ENCODE measurements around the gene MRPS11.
"Not testable (repeated sequence)": the region's sequence is repeated elsewhere in the genome, so short reads cannot be mapped to it uniquely, and the experiment has no call there.

The MRPS11 gene

GRCh38 chr15:88509964-88510363, 42.5 kb downstream of the MRPS11 start:
- Histone ChIP-seq H3K9me3 (ENCODE audit: low read depth, low read length) (no peaks in the 10 kb centered on the region), H3K9ac (ENCODE audit: insufficient read length) (no peak overlapping the region), H3K36me3 (ENCODE audit: insufficient read depth, low read length) (peaks cover 7% of the 10 kb centered on the region; the same call in 1 of the 2 replicates), H3K4me3 (no peak overlapping the region), H3K27ac (no peak overlapping the region)
- DNase-seq (ENCODE audit: low read depth, low spot score) = no peak
- TF ChIP-seq EZH2 (IDR thresholded peaks at IDR 0.05) (no peak), POLR2AphosphoS5 (IDR thresholded peaks at IDR 0.05; ENCODE audit: borderline replicate concordance, low read depth, low read length) (no peak), FOXP2 (optimal IDR thresholded peaks at IDR 0.05; ENCODE audit: control extremely low read depth, extremely low read length, insufficient read depth) (no peak)

- Histone ChIP-seq H3K36me3 (ENCODE audit: insufficient read depth, low read length) (peaks cover 7% of the 10 kb centered on the region; the same call in 1 of the 2 replicates), H3K9ac (ENCODE audit: insufficient read length) (no peak overlapping the region), H3K27ac (no peak overlapping the region), H3K9me3 (ENCODE audit: low read depth, low read length) (no peaks in the 10 kb centered on the region), H3K4me3 (no peak overlapping the region)
- TF ChIP-seq POLR2AphosphoS5 (IDR thresholded peaks at IDR 0.05; ENCODE audit: borderline replicate concordance, low read depth, low read length) = no peak
- TF ChIP-seq EZH2 (IDR thresholded peaks at IDR 0.05) = no peak
- TF ChIP-seq FOXP2 (optimal IDR thresholded peaks at IDR 0.05; ENCODE audit: control extremely low read depth, extremely low read length, insufficient read depth) = no peak
- DNase-seq (ENCODE audit: low read depth, low spot score) = no peak
Observed at GRCh38 chr15:88511161-88511560, 43.7 kb downstream of the MRPS11 start.

GRCh38 chr15:88512078-88512477, 44.6 kb downstream of the MRPS11 start:
- Histone ChIP-seq H3K9me3 (ENCODE audit: low read depth, low read length) (no peaks in the 10 kb centered on the region), H3K9ac (ENCODE audit: insufficient read length) (no peak overlapping the region), H3K36me3 (ENCODE audit: insufficient read depth, low read length) (peaks cover 7% of the 10 kb centered on the region; the same call in 1 of the 2 replicates), H3K4me3 (no peak overlapping the region), H3K27ac (no peak overlapping the region)
- DNase-seq (ENCODE audit: low read depth, low spot score) = no peak
- TF ChIP-seq POLR2AphosphoS5 (IDR thresholded peaks at IDR 0.05; ENCODE audit: borderline replicate concordance, low read depth, low read length) (no peak), EZH2 (IDR thresholded peaks at IDR 0.05) (no peak), FOXP2 (optimal IDR thresholded peaks at IDR 0.05; ENCODE audit: control extremely low read depth, extremely low read length, insufficient read depth) (no peak)

GRCh38 chr15:88512601-88513000, 45.1 kb downstream of the MRPS11 start:
- H3K36me3 ChIP-seq (ENCODE audit: insufficient read depth, low read length) = peaks cover 7% of the 10 kb centered on the region; the same call in 1 of the 2 replicates
- TF ChIP-seq EZH2 (IDR thresholded peaks at IDR 0.05) = no peak
- TF ChIP-seq FOXP2 (optimal IDR thresholded peaks at IDR 0.05; ENCODE audit: control extremely low read depth, extremely low read length, insufficient read depth) = no peak
- TF ChIP-seq POLR2AphosphoS5 (IDR thresholded peaks at IDR 0.05; ENCODE audit: borderline replicate concordance, low read depth, low read length) = no peak
- H3K4me3 ChIP-seq = no peak overlapping the region
- H3K27ac ChIP-seq = no peak overlapping the region
- no peak for DNase-seq (ENCODE audit: low read depth, low spot score)
- H3K9me3 ChIP-seq (ENCODE audit: low read depth, low read length) = no peaks in the 10 kb centered on the region
- no peak overlapping the region for H3K9ac ChIP-seq (ENCODE audit: insufficient read length)

- Histone ChIP-seq H3K4me3 (no peak overlapping the region), H3K9ac (ENCODE audit: insufficient read length) (no peak overlapping the region), H3K36me3 (ENCODE audit: insufficient read depth, low read length) (peaks cover 7% of the 10 kb centered on the region; the same call in 1 of the 2 replicates), H3K27ac (no peak overlapping the region), H3K9me3 (ENCODE audit: low read depth, low read length) (no peaks in the 10 kb centered on the region)
- DNase-seq (ENCODE audit: low read depth, low spot score) = no peak
- TF ChIP-seq POLR2AphosphoS5 (IDR thresholded peaks at IDR 0.05; ENCODE audit: borderline replicate concordance, low read depth, low read length) (no peak), FOXP2 (optimal IDR thresholded peaks at IDR 0.05; ENCODE audit: control extremely low read depth, extremely low read length, insufficient read depth) (no peak), EZH2 (IDR thresholded peaks at IDR 0.05) (no peak)
Observed at GRCh38 chr15:88513195-88513594, 45.7 kb downstream of the MRPS11 start.

- Histone ChIP-seq H3K4me3 (no peak overlapping the region), H3K27ac (no peak overlapping the region), H3K9me3 (ENCODE audit: low read depth, low read length) (no peaks in the 10 kb centered on the region), H3K9ac (ENCODE audit: insufficient read length) (no peak overlapping the region), H3K36me3 (ENCODE audit: insufficient read depth, low read length) (no peaks in the 10 kb centered on the region; the same call in 1 of the 2 replicates)
- TF ChIP-seq POLR2AphosphoS5 (IDR thresholded peaks at IDR 0.05; ENCODE audit: borderline replicate concordance, low read depth, low read length) (no peak), EZH2 (IDR thresholded peaks at IDR 0.05) (no peak), FOXP2 (optimal IDR thresholded peaks at IDR 0.05; ENCODE audit: control extremely low read depth, extremely low read length, insufficient read depth) (no peak)
- DNase-seq (ENCODE audit: low read depth, low spot score) = no peak
Observed at GRCh38 chr15:88518903-88519302, 51.4 kb downstream of the MRPS11 start.

- DNase-seq (ENCODE audit: low read depth, low spot score) = not testable (repeated sequence)
- H3K36me3 ChIP-seq (ENCODE audit: insufficient read depth, low read length) = peaks cover 17% of the 10 kb centered on the region
Observed at GRCh38 chr15:88524094-88524493, 56.6 kb downstream of the MRPS11 start.

GRCh38 chr15:88525418-88525817, 57.9 kb downstream of the MRPS11 start:
- DNase-seq (ENCODE audit: low read depth, low spot score) = no peak
- H3K9me3 ChIP-seq (ENCODE audit: low read depth, low read length) = no peaks in the 10 kb centered on the region
- H3K36me3 ChIP-seq (ENCODE audit: insufficient read depth, low read length) = peaks cover 28% of the 10 kb centered on the region
- no peak overlapping the region for H3K27ac ChIP-seq
- no peak overlapping the region for H3K4me3 ChIP-seq
- H3K9ac ChIP-seq (ENCODE audit: insufficient read length) = no peak overlapping the region
- TF ChIP-seq FOXP2 (optimal IDR thresholded peaks at IDR 0.05; ENCODE audit: control extremely low read depth, extremely low read length, insufficient read depth) = no peak

More at GRCh38 chr15:88524094-88524493, 56.6 kb downstream of the MRPS11 start:
- not testable (repeated sequence) for H3K27ac ChIP-seq; H3K9ac ChIP-seq (ENCODE audit: insufficient read length); H3K9me3 ChIP-seq (ENCODE audit: low read depth, low read length); H3K4me3 ChIP-seq

- Histone ChIP-seq H3K36me3 (ENCODE audit: insufficient read depth, low read length) (peaks cover 38% of the 10 kb centered on the region), H3K9me3 (ENCODE audit: low read depth, low read length) (no peaks in the 10 kb centered on the region), H3K27ac (no peak overlapping the region), H3K4me3 (no peak overlapping the region), H3K9ac (ENCODE audit: insufficient read length) (no peak overlapping the region)
- DNase-seq (ENCODE audit: low read depth, low spot score) = no peak
- TF ChIP-seq EZH2 (IDR thresholded peaks at IDR 0.05) (no peak), POLR2AphosphoS5 (IDR thresholded peaks at IDR 0.05; ENCODE audit: borderline replicate concordance, low read depth, low read length) (no peak), FOXP2 (optimal IDR thresholded peaks at IDR 0.05; ENCODE audit: control extremely low read depth, extremely low read length, insufficient read depth) (no peak)
Observed at GRCh38 chr15:88526247-88526879, 58.9 kb downstream of the MRPS11 start.
